Endometrial microvascular endothelial cells (primary cell): ENCODE results near the gene INAFM1. TPM values are rescaled to one million over a fixed set of nuclear protein-coding genes. Genes with fewer than 3 reads are reported as not detected.
"Not testable (repeated sequence)": the region's sequence is repeated elsewhere in the genome, so short reads cannot be mapped to it uniquely, and the experiment has no call there.

ENCODE experiments used
- in situ Hi-C: cut with HindIII; loops from 2 replicates; pipeline ENCODE4 v1.10.0; 2017; ENCODE audit warnings: low sequenced_read_pairs, low pct_unique_long_range_greater_than_20kb; ENCODE audit errors: inconsistent ontology term
- total RNA-seq: library from RNA; depleted of rRNA; stranded (reverse); fragments of >200 nt; gene quantifications from one replicate; pipeline ENCODE4 v1.2.3, GENCODE V29; 2015; ENCODE audit errors: inconsistent ontology term

The INAFM1 gene
- total RNA-seq, 1 donor from 2014 or later = not detected

GRCh38 chr19:47296036-47296435, 21.4 kb downstream of the INAFM1 start:
- in situ Hi-C loops = no loop called here

- in situ Hi-C loops = not testable (repeated sequence)
Measured at GRCh38 chr19:47300867-47301266, 26.2 kb downstream of the INAFM1 start.

GRCh38 chr19:47302249-47302648, 27.6 kb downstream of the INAFM1 start:
- in situ Hi-C loops = no loop called here

- in situ Hi-C loops = no loop called here
Measured at GRCh38 chr19:47303966-47304365, 29.3 kb downstream of the INAFM1 start.

GRCh38 chr19:47305309-47305751, 30.6 kb downstream of the INAFM1 start:
- in situ Hi-C loops = no loop called here

GRCh38 chr19:47306303-47306702, 31.6 kb downstream of the INAFM1 start:
- in situ Hi-C loops = no loop called here

GRCh38 chr19:47309038-47309437, 34.4 kb downstream of the INAFM1 start:
- in situ Hi-C loops = no loop called here

GRCh38 chr19:47309608-47310007, 34.9 kb downstream of the INAFM1 start, which contains the start of gene C5AR1:
Gene C5AR1, plus strand, starts transcription at chr19:47309861. Its CDS starts 35 bp downstream, at chr19:47309896.
- in situ Hi-C loops = no loop called here

GRCh38 chr19:47310323-47310722, 35.6 kb downstream of the INAFM1 start:
- in situ Hi-C loops = no loop called here

GRCh38 chr19:47310819-47311218, 36.1 kb downstream of the INAFM1 start:
- in situ Hi-C loops = no loop called here

- in situ Hi-C loops = no loop called here
Measured at GRCh38 chr19:47312366-47313006, 37.8 kb downstream of the INAFM1 start.

GRCh38 chr19:47313754-47314295, 39.1 kb downstream of the INAFM1 start:
- in situ Hi-C loops = no loop called here

GRCh38 chr19:47315125-47315821, 40.6 kb downstream of the INAFM1 start:
- in situ Hi-C loops = no loop called here

GRCh38 chr19:47316513-47316912, 41.8 kb downstream of the INAFM1 start:
- in situ Hi-C loops = no loop called here

- in situ Hi-C loops = no loop called here
Measured at GRCh38 chr19:47319923-47320871, 45.5 kb downstream of the INAFM1 start.

- in situ Hi-C loops = no loop called here
Measured at GRCh38 chr19:47321630-47322029, 46.9 kb downstream of the INAFM1 start.

GRCh38 chr19:47322058-47322457, 47.4 kb downstream of the INAFM1 start:
- in situ Hi-C loops = no loop called here

GRCh38 chr19:47323409-47323808, 48.7 kb downstream of the INAFM1 start:
- in situ Hi-C loops = no loop called here

- in situ Hi-C loops = no loop called here
Measured at GRCh38 chr19:47323872-47324271, 49.2 kb downstream of the INAFM1 start.
